HL-60 (cell line): ENCODE data around the gene LTB4R.

Experiments used
- DNase-seq, 2 experiments: peaks; one replicate each; pipeline ENCODE4 v3.0.0-alpha.2; 2010 to 2020; ENCODE audit warnings: low read depth in 1 of 2, low spot score in 1 of 2
- H3K27ac ChIP-seq: fragments of 250-450 bp; sonication (Bioruptor Pico); replicated peaks from 2 replicates; pipeline ENCODE4 v1.5.1; 2020; ENCODE audit warnings: mild to moderate bottlenecking, moderate library complexity
- H3K27me3 ChIP-seq: fragments of 250-450 bp; sonication (Bioruptor Pico); 2 replicates; pipeline ENCODE4 v1.5.1; 2021; ENCODE audit warnings: mild to moderate bottlenecking, moderate library complexity; ENCODE audit not compliant: insufficient read depth, poor library complexity, severe bottlenecking
- H3K4me3 ChIP-seq: replicated peaks from 2 replicates; pipeline ENCODE4 v1.5.1; 2011; ENCODE audit warnings: mild to moderate bottlenecking, control low read depth, low read length; ENCODE audit not compliant: insufficient read depth
- CTCF ChIP-seq: IDR thresholded peaks from one replicate; pipeline ENCODE4 v1.5.1; 2011; ENCODE audit warnings: low read length, control low read depth, inconsistent platforms; ENCODE audit not compliant: insufficient read depth
- GABPA ChIP-seq: IDR thresholded peaks from 2 replicates; pipeline ENCODE4 v1.6.1; 2012; ENCODE audit warnings: low read depth
- POLR2AphosphoS5 ChIP-seq: IDR thresholded peaks from 2 replicates; pipeline ENCODE4 v1.6.1; 2012; ENCODE audit warnings: low read depth
- REST ChIP-seq: IDR thresholded peaks from 2 replicates; pipeline ENCODE4 v1.6.1; 2012; ENCODE audit warnings: low read depth; ENCODE audit not compliant: insufficient replicate concordance
- SPI1 ChIP-seq: IDR thresholded peaks from 2 replicates; pipeline ENCODE4 v1.6.1; 2012; ENCODE audit warnings: low read depth, mild to moderate bottlenecking, borderline replicate concordance

LTB4R gene

GRCh38 chr14:24277606-24278321, 33.5 kb upstream of the LTB4R start:
- TF ChIP-seq POLR2AphosphoS5 (peak; percentile 96), SPI1 (peak; percentile 99), GABPA (no peak), CTCF (no peak)
- DNase-seq = peak; percentile 91 to 94
- H3K4me3 ChIP-seq = no peak overlapping the region
- no peaks in the 10 kb centered on the region for H3K27me3 ChIP-seq
- H3K27ac ChIP-seq = peak overlapping the region; percentile 80

- Histone ChIP-seq H3K4me3 (no peak overlapping the region), H3K27ac (peak overlapping the region; percentile 47), H3K27me3 (no peaks in the 10 kb centered on the region)
- DNase-seq = no peak
- TF ChIP-seq REST = no peak
- no peak for TF ChIP-seq GABPA
- no peak for TF ChIP-seq CTCF
- no peak for TF ChIP-seq SPI1
- no peak for TF ChIP-seq POLR2AphosphoS5
Observed at GRCh38 chr14:24278424-24278823, 32.9 kb upstream of the LTB4R start.

- no peaks in the 10 kb centered on the region for H3K27me3 ChIP-seq
- TF ChIP-seq REST (no peak), POLR2AphosphoS5 (no peak), CTCF (peak; percentile 29), SPI1 (no peak), GABPA (no peak)
- H3K27ac ChIP-seq = peak overlapping the region; percentile 47
- H3K4me3 ChIP-seq = no peak overlapping the region
- DNase-seq = peak in 1 of 2 experiments; percentile 70
Observed at GRCh38 chr14:24279301-24280186, 31.8 kb upstream of the LTB4R start.
